Measurements from ENCODE around the gene FLOT1. TPM values are rescaled to one million over a fixed set of nuclear protein-coding genes. Genes with fewer than 3 reads are reported as not detected.

Gene FLOT1
- total and polyA plus RNA-seq, 9 of the 15 experiments (the other 6 are each of a cell fraction or from before 2014, with no cell fraction given), result 11.7 to 149 (median 118) TPM

DNA sequence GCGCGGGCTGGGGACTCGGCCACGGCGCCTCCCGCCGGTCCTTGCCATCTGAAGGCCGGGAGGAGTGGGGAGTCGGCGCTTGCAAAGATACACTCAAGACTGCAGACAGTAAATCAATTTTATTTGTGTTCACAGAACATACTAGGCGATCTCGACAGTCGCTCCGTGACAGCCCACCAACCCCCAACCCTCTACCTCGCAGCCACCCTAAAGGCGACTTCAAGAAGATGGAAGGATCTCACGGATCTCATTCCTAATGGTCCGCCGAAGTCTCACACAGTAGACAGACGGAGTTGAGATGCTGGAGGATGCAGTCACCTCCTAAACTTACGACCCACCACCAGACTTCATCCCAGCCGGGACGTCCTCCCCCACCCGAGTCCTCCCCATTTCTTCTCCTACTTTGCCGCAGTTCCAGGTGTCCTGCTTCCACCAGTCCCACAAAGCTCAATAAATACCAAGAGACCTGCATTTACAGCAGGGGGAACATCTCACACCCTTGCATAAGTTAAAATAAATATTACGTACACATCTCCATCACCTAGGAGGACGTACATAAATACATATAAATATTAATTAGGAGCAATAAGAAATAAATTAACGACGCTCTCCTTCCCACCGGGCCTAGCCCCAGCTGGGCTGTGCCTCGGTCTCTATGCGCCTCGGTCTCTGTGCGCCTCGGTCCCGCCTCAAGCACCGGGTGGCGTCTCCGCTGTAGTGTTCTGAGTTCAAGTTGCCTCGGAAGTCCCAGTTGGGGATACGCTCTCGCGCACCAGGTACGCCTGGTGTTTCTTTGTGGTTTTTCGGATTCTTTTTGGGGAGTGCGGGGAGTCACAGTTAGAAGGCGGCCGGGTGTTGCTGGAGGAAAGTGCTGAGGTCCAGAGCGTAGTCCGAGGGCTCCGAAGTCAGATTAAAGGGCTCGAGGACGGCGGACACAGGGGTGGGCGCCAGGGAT lies 889 bp upstream of the FLOT1 start (continued):
- no peak for TF ChIP-seq JUN (IDR thresholded peaks at IDR 0.05; ENCODE audit: borderline replicate concordance, low read depth, low read length)
- TF ChIP-seq JUN (CRISPR knock-in tag; IDR thresholded peaks at IDR 0.05; ENCODE audit: borderline replicate concordance), result no peak; the same call in 1 of the 2 replicates
- no peak; the same call in 1 of the 2 replicates for TF ChIP-seq NR2C1 (IDR thresholded peaks at IDR 0.05)
- peak; percentile 5; the same call in 1 of the 2 replicates for TF ChIP-seq NR2C1 (tag; IDR thresholded peaks at IDR 0.05)
- no peak for TF ChIP-seq ZNF324 (CRISPR knock-in tag; IDR thresholded peaks at IDR 0.05)
- no peak for TF ChIP-seq CSDE1 (IDR thresholded peaks at IDR 0.05)
- TF ChIP-seq, protein P1, sequence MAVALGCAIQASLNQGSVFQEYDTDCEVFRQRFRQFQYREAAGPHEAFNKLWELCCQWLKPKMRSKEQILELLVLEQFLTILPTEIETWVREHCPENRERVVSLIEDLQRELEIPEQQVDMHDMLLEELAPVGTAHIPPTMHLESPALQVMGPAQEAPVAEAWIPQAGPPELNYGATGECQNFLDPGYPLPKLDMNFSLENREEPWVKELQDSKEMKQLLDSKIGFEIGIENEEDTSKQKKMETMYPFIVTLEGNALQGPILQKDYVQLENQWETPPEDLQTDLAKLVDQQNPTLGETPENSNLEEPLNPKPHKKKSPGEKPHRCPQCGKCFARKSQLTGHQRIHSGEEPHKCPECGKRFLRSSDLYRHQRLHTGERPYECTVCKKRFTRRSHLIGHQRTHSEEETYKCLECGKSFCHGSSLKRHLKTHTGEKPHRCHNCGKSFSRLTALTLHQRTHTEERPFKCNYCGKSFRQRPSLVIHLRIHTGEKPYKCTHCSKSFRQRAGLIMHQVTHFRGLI (CRISPR knock-in tag; IDR thresholded peaks at IDR 0.05), result no peak
- TF ChIP-seq ZKSCAN1 (IDR thresholded peaks at IDR 0.05; ENCODE audit: low read depth, low read length), result no peak
- TF ChIP-seq C11orf30 (IDR thresholded peaks at IDR 0.05; ENCODE audit: low read depth), result no peak
- TF ChIP-seq ZNF24 (IDR thresholded peaks at IDR 0.05), result no peak
- no peak for TF ChIP-seq GATAD2B (IDR thresholded peaks at IDR 0.05; ENCODE audit: borderline replicate concordance)
- TF ChIP-seq THRAP3 (IDR thresholded peaks at IDR 0.05; ENCODE audit: borderline replicate concordance), result no peak
- TF ChIP-seq, protein P2, sequence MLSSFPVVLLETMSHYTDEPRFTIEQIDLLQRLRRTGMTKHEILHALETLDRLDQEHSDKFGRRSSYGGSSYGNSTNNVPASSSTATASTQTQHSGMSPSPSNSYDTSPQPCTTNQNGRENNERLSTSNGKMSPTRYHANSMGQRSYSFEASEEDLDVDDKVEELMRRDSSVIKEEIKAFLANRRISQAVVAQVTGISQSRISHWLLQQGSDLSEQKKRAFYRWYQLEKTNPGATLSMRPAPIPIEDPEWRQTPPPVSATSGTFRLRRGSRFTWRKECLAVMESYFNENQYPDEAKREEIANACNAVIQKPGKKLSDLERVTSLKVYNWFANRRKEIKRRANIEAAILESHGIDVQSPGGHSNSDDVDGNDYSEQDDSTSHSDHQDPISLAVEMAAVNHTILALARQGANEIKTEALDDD (IDR thresholded peaks at IDR 0.05), result no peak
- TF ChIP-seq, protein P3, sequence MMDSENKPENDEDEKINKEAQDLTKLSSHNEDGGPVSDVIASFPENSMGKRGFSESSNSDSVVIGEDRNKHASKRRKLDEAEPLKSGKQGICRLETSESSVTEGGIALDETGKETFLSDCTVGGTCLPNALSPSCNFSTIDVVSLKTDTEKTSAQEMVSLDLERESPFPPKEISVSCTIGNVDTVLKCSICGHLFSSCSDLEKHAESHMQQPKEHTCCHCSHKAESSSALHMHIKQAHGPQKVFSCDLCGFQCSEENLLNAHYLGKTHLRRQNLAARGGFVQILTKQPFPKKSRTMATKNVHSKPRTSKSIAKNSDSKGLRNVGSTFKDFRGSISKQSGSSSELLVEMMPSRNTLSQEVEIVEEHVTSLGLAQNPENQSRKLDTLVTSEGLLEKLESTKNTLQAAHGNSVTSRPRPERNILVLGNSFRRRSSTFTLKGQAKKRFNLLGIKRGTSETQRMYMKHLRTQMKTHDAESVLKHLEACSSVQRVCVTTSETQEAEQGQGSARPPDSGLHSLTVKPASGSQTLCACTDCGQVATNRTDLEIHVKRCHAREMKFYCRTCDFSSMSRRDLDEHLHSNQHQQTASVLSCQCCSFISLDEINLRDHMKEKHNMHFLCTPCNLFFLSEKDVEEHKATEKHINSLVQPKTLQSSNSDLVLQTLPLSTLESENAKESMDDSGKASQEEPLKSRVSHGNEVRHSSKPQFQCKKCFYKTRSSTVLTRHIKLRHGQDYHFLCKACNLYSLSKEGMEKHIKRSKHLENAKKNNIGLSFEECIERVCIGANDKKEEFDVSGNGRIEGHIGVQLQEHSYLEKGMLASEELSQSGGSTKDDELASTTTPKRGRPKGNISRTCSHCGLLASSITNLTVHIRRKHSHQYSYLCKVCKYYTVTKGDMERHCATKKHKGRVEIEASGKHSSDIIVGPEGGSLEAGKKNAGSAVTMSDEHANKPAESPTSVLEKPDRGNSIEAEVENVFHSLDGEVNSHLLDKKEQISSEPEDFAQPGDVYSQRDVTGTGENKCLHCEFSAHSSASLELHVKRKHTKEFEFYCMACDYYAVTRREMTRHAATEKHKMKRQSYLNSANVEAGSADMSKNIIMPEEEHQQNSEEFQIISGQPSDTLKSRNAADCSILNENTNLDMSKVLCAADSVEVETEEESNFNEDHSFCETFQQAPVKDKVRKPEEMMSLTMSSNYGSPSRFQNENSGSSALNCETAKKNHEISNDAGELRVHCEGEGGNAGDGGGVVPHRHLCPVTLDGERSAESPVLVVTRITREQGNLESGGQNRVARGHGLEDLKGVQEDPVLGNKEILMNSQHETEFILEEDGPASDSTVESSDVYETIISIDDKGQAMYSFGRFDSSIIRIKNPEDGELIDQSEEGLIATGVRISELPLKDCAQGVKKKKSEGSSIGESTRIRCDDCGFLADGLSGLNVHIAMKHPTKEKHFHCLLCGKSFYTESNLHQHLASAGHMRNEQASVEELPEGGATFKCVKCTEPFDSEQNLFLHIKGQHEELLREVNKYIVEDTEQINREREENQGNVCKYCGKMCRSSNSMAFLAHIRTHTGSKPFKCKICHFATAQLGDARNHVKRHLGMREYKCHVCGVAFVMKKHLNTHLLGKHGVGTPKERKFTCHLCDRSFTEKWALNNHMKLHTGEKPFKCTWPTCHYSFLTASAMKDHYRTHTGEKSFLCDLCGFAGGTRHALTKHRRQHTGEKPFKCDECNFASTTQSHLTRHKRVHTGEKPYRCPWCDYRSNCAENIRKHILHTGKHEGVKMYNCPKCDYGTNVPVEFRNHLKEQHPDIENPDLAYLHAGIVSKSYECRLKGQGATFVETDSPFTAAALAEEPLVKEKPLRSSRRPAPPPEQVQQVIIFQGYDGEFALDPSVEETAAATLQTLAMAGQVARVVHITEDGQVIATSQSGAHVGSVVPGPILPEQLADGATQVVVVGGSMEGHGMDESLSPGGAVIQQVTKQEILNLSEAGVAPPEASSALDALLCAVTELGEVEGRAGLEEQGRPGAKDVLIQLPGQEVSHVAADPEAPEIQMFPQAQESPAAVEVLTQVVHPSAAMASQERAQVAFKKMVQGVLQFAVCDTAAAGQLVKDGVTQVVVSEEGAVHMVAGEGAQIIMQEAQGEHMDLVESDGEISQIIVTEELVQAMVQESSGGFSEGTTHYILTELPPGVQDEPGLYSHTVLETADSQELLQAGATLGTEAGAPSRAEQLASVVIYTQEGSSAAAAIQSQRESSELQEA (IDR thresholded peaks at IDR 0.05; ENCODE audit: low read depth), result no peak
- TF ChIP-seq TCF7L2 (IDR thresholded peaks at IDR 0.05; ENCODE audit: low read depth, low read length), result no peak
- no peak for TF ChIP-seq XRCC4 (IDR thresholded peaks at IDR 0.05; ENCODE audit: extremely low read depth, insufficient read depth, insufficient read length)
- peak; percentile 6; the same call in 1 of the 2 replicates for TF ChIP-seq NCOR1 (IDR thresholded peaks at IDR 0.05)
